GM23248 (cell line): ENCODE measurements around the gene PDLIM3.

ENCODE experiments used
- EZH2 ChIP-seq: fragments of 200-600 bp; sonication (generic); IDR thresholded peaks from 2 replicates; pipeline ENCODE4 v1.6.1; 2018; ENCODE audit warnings: antibody characterized with exemption, mild to moderate bottlenecking; ENCODE audit not compliant: insufficient read depth, poor library complexity, severe bottlenecking
- EZH2phosphoT487 ChIP-seq: fragments of 200-600 bp; sonication (generic); IDR thresholded peaks from 2 replicates; pipeline ENCODE4 v1.6.1; 2018; ENCODE audit warnings: antibody characterized with exemption, moderate library complexity, mild to moderate bottlenecking, low read depth; ENCODE audit not compliant: insufficient read depth

DNA sequence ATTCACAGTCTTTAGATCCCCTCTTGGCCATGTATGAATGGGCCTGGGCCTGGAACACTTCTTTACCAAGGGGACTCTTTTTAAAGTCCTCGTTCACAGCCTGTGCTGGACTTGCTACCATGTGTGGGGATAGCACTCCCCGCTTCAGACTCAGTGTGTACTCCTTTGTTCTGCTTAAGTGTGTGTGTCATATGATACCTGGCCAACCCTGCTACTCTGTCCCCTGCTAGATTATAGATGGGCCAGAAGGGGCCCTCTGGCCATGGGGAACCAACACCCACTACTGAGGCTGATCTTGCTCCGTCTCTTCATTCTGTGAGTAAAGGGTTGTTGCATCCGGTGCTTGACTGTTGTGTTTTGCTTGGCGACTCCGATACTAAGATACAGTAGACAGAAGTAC is 71.8 kb downstream of the PDLIM3 start:
- no peak for TF ChIP-seq EZH2
- TF ChIP-seq EZH2phosphoT487, result no peak
